Endometrium (tissue), 2 donors: ENCODE data around the gene GP1BA.

Experiments used
- FAIRE-seq: peaks from 2 replicates; lab custom pipeline; 2012; peaks lifted over from hg19 to GRCh38; lab: Jason Lieb, UNC
- donor health status: control.
- donor health status: control.

The GP1BA gene

GRCh38 chr17:4978726-4979125, 46.6 kb downstream of the GP1BA start:
- no peak for FAIRE-seq

- no peak for FAIRE-seq
These were observed 48.7 kb downstream of the GP1BA start for GRCh38 chr17:4980644-4981216.

GRCh38 chr17:4982305-4982704, 50.2 kb downstream of the GP1BA start:
- no peak for FAIRE-seq
